HFFc6 (cell line): ENCODE data around the gene GLI1. TPM values are rescaled to one million over a fixed set of nuclear protein-coding genes. Genes with fewer than 3 reads are reported as not detected.

Source experiments
- DNase-seq: peaks from one replicate; pipeline ENCODE4 v3.0.0-alpha.2; 2018
- H3K27ac Mint-ChIP-seq: 2 replicates; pipeline ENCODE4 v1.8.0; 2020; ENCODE audit warnings: mild to moderate bottlenecking, mixed read lengths
- H3K27me3 Mint-ChIP-seq: 2 replicates; pipeline ENCODE4 v1.8.0; 2021; ENCODE audit warnings: mild to moderate bottlenecking, moderate library complexity, mixed read lengths; ENCODE audit not compliant: insufficient read depth
- H3K36me3 Mint-ChIP-seq: 2 replicates; pipeline ENCODE4 v1.8.0; 2021; ENCODE audit warnings: low read depth, mixed read lengths
- H3K4me1 Mint-ChIP-seq: 2 replicates; pipeline ENCODE4 v1.8.0; 2020; ENCODE audit warnings: low read depth, mixed read lengths
- H3K4me3 Mint-ChIP-seq: 2 replicates; pipeline ENCODE4 v1.8.0; 2020; ENCODE audit warnings: mild to moderate bottlenecking, moderate library complexity, mixed read lengths
- H3K9me3 Mint-ChIP-seq: 2 replicates; pipeline ENCODE4 v1.8.0; 2020; ENCODE audit warnings: mild to moderate bottlenecking, mixed read lengths
- total RNA-seq, 6 experiments: library from RNA; stranded (reverse); fragmentation: NEBNext Ultra II Directional; extraction: Animal tissue kit (Norgen Biotek cat#: 25700); gene quantifications; 2 replicates in 1 of 6; 3 replicates in 5 of 6; pipeline ENCODE4 v1.2.3, GENCODE V29; 2021
- TF ChIP-seq, protein P1 (sequence below): fragments of 200-600 bp; sonication (generic); IDR thresholded peaks from 2 replicates; pipeline ENCODE4 v1.5.0; 2021; ENCODE audit warnings: antibody characterized with exemption, mild to moderate bottlenecking

GLI1 gene
- total RNA-seq, 6 experiments from 2014 or later: 3.9 to 5.8 (median 4.6) TPM

DNA sequence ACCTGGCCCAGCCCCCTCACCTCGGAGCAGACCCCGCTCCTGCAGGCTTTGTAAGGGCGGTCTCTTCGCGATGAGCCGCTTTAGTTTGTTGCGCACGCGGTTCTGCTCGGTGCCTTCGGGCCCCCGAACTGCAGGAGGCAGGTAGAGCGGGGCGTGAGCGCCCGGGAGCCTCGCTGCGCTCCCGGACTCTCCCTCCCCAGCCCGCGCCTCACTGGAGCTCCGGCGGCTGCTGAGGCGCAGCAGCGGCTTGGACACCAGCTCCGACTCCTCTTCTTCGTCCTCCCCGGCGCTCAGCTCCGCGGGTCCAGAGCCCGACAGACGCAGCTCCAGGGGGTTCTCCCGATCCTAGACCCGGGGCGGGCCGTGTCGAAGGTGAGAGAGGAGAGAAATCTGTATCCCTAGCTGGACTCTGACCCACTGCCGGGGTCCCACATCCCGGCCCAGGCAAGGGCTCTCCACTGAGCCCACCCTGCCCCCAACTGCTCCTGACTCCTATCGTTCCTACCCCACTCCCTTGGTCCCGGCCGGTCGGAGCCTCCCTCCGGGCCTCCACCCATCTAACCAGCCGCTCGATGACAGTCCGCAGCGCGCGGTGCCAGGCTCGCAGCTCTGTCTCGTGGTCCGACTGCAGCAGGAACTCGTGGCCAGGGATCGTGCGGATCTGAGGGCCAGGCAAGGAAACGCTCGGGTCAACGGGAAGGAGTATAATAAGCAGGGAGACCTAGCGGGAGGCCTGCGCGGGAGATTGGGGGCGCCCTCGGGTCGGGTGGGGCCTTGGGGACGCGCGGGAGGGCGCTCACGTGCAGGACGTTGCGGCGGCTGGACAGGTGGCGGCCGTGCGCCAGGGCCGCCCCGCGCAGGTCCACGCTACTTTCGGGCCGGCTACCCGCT, 15.9 kb downstream of the GLI1 start:
- Mint-ChIP-seq H3K4me1 (peaks cover 26% of the 10 kb centered on the region), H3K27me3 (peaks cover 45% of the 10 kb centered on the region)

DNA sequence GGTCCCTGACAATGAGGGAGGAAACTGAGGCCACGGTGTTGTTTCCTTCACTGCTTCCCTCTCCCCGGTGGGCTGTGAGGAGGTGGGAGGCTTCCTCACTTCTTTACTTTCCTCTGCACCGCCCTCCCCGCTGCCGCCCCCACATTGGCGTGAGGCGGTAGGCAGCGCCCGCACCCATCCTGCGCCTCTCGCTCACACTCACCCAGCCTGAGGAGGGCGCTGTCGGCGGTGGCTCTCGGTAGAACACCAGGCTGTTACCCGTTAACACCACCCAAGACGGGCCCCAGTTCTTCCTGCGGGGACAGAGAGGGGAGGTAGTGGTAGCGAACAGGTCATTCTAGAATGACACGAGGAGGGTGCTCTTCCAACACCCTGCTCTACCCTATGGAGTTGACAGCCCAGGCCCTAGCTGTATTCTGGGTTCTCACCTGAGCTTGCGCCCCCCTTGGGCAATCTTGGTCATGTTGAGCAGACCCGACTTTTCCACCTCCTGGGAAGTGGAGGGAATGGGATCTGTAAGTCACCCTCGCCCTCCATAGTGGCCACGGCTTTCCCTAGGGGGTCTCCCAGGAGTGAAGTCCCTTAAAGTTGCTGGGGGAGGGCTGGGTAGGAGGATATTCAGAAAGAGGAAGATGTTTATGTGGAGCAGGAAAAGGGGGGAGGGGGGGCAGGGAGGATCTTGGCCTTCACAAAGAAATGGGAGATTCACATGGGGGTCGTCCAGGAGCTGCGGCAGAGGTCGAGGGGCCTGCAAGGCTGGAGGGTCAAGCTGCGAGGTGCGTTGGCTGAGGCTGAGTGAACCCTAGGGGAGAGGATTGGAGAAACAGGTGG, 16.8 kb downstream of the GLI1 start:
- no peaks in the 10 kb centered on the region; the same call in 1 of the 2 replicates for H3K36me3 Mint-ChIP-seq
- no peak overlapping the region for H3K27ac Mint-ChIP-seq
- H3K4me3 Mint-ChIP-seq: no peak overlapping the region
- TF ChIP-seq, protein P1, sequence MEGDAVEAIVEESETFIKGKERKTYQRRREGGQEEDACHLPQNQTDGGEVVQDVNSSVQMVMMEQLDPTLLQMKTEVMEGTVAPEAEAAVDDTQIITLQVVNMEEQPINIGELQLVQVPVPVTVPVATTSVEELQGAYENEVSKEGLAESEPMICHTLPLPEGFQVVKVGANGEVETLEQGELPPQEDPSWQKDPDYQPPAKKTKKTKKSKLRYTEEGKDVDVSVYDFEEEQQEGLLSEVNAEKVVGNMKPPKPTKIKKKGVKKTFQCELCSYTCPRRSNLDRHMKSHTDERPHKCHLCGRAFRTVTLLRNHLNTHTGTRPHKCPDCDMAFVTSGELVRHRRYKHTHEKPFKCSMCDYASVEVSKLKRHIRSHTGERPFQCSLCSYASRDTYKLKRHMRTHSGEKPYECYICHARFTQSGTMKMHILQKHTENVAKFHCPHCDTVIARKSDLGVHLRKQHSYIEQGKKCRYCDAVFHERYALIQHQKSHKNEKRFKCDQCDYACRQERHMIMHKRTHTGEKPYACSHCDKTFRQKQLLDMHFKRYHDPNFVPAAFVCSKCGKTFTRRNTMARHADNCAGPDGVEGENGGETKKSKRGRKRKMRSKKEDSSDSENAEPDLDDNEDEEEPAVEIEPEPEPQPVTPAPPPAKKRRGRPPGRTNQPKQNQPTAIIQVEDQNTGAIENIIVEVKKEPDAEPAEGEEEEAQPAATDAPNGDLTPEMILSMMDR: peak; percentile 56
- H3K27me3 Mint-ChIP-seq: peaks cover 50% of the 10 kb centered on the region
- H3K9me3 Mint-ChIP-seq: no peaks in the 10 kb centered on the region
- DNase-seq: no peak
- H3K4me1 Mint-ChIP-seq: peaks cover 26% of the 10 kb centered on the region

More for the DNA sequence above, 15.9 kb downstream of the GLI1 start:
- no peaks in the 10 kb centered on the region; the same call in 1 of the 2 replicates for H3K36me3 Mint-ChIP-seq
- H3K27ac Mint-ChIP-seq: no peak overlapping the region
- H3K4me3 Mint-ChIP-seq: peak overlapping the region; percentile 55
- TF ChIP-seq, protein P1: no peak
- DNase-seq: no peak
- H3K9me3 Mint-ChIP-seq: no peaks in the 10 kb centered on the region

DNA sequence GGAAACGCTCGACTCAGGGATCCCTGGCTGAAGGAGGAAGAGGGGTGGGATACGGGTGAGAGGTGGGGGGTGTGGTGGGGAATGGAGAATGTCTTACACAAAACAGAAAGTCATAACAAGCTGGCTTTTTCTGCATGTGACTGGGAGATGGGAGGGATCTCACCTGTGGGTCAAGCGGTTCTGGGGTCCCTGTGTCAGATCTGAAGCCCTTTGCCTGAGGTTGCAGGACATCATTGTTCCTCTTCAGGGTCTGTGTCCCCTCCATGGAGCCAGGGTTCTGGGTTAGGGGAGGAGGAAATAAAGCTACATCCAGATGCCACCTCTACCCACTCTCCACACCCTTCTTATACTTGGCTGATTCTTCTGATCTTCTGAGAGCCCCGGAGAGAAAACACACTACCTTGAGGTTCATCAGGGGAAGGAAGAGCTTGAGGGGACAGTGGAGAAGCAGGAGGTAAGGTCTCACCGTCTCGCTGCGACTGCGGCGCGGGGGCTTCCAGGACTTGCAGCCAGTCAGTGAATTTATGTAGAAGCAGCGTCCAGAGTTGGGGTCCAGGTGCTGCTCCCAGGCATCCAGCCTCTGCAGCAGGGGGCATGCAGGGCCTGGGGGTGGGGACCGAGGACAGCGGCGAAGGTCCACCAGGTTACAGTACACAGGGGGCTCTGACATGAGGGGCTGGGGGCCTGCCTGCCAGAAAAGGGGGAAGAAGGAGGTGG, 17.6 kb downstream of the GLI1 start:
- Mint-ChIP-seq H3K36me3 (no peaks in the 10 kb centered on the region; the same call in 1 of the 2 replicates), H3K27me3 (peaks cover 46% of the 10 kb centered on the region), H3K9me3 (no peaks in the 10 kb centered on the region), H3K27ac (no peak overlapping the region), H3K4me3 (no peak overlapping the region), H3K4me1 (peaks cover 26% of the 10 kb centered on the region)
- DNase-seq: no peak
- TF ChIP-seq, protein P1: no peak

DNA sequence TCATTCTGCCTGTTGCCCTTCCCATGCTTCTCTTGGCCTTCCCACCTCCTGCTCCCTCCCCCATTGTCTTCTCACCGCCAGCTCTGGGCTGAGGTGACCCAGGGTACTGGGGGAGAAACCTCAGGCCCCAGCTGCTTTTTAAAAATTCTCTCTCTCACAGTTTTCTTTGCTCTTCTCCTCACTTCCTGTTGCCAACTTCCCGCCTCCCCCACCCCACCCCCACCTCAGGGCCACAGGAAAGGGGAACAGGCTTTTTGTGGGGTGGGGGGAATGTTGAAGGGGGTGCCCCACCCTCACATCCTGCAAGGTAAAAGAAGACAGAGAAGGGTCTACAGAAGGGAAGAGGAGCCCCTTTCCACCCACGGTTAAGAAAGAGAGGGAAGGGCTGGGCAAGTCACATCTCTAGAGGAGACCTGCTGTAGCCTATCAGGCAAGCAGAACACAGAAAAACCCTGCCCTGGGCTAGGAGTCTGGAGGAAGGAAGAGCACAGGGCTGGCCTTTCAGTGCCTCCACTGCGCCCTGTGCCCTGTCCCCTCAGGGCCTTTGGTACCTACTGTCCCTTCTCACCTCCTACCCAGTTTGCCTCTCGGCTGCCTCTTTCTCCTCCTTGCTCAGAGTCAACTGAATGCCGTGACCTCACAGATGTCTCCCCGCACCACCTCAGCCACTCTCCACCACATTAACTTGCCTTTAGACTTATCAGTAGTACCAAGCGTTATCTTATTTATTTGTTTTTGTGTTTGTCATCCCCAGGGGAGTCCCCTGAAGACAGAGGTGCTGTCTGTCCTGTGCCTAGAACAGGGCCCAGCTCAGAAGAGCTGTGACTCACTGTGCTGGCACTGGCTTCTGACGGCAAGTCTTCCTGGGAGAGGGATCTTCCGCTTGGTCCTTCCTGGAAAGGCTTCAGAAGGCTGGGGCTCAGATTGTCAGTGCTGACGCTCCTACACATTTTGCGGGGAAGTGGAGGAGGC, 18.4 kb downstream of the GLI1 start:
- H3K9me3 Mint-ChIP-seq: no peaks in the 10 kb centered on the region
- DNase-seq: no peak
- H3K27ac Mint-ChIP-seq: peak overlapping the region; percentile 5; the same call in 1 of the 2 replicates
- TF ChIP-seq, protein P1: no peak
- no peak overlapping the region for H3K4me3 Mint-ChIP-seq
- H3K4me1 Mint-ChIP-seq: peaks cover 28% of the 10 kb centered on the region
- H3K27me3 Mint-ChIP-seq: peaks cover 39% of the 10 kb centered on the region
- no peaks in the 10 kb centered on the region; the same call in 1 of the 2 replicates for H3K36me3 Mint-ChIP-seq
